IPS-11a (cell line): ENCODE measurements around the gene ACTMAP.
"Not testable (repeated sequence)": the region's sequence is repeated elsewhere in the genome, so short reads cannot be mapped to it uniquely, and the experiment has no call there.

Experiments used
- H3K4me3 ChIP-seq: one replicate; pipeline ENCODE4 v1.5.1; 2013; ENCODE audit warnings: low read depth, low read length, control low read depth

Gene ACTMAP

DNA sequence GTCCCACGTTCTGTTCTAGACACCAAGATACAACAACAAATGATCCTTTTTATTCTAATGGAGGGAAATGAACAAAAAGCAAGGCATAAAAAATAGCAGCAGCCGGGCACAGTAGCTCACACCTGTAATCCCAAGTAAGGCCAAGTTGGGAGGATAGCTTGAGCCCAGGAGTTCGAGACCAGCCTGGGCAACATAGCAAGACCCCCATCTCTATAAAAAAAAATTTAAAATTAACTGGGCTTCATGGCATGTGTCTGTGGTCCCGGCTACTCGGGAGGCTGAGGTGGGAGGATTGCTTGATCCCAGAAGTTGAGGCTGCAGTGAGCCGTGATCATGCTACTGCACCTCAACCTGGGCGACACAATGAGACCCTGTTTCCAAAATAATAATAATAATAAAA, 26.1 kb upstream of the ACTMAP start:
- no peak overlapping the region for H3K4me3 ChIP-seq

- H3K4me3 ChIP-seq: no peak overlapping the region
Observed at GRCh38 chr19:40775632-40776022, 25.4 kb upstream of the ACTMAP start.

GRCh38 chr19:40774916-40775631, 24.8 kb upstream of the ACTMAP start, which contains the start of gene MIA:
Gene MIA (plus strand): TSS chr19:40775521. CDS start chr19:40775543, 22 bp downstream.
- H3K4me3 ChIP-seq: no peak within 1 kb of the TSS

DNA sequence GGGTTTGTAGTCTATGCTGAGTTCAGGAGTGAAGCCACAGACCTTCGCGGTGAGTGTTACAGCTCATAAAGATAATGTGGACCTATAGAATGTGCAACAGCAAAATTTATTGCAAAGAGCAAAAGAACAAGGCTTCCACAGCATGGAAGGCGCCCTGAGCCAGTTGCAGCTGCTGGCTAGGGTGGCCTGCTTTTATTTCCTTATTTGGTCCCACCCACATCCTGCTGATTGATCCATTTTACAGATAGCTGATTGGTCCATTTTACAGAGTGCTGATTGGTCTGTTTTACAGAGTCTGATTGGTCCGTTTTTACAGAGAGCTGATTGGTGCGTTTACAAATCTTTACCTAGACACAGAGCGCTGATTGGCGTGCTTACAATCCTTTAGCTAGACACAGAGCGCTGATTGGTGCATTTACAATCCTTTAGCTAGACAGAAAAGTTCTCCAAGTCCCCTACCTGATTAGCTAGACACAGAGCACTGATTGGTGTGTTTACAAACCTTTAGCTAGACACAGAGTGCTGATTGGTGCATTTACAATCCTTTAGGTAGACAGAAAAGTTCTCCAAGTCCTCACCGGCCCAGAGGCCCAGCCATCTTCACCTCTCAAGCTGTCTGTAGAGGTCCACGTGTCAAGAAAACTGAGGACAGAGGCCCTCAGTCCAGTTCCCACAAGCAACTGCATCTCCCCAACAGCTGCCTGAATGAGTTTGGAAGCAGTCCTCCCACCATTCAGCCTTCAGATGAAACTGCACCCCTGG, 21.0 kb upstream of the ACTMAP start:
- not testable (repeated sequence) for H3K4me3 ChIP-seq

DNA sequence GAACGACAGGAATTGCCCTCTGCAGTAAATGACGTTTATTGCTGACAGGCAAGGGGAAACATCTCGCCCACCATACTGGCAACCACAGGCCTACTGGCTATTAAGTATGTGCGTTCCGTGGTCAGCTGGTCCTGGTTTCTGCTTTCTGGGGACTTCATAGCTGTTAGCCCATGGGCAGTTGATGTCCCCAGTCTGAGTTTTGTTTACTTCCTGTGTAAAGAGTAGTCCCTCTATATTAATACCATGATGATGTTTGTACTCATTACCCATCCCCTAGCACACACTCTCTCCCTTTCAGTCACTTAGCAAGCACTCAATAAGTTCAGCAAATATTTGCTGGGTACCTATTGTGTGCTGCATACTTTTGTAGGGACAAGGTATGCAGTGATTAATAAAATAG, 18.6 kb upstream of the ACTMAP start:
- H3K4me3 ChIP-seq: no peak overlapping the region

DNA sequence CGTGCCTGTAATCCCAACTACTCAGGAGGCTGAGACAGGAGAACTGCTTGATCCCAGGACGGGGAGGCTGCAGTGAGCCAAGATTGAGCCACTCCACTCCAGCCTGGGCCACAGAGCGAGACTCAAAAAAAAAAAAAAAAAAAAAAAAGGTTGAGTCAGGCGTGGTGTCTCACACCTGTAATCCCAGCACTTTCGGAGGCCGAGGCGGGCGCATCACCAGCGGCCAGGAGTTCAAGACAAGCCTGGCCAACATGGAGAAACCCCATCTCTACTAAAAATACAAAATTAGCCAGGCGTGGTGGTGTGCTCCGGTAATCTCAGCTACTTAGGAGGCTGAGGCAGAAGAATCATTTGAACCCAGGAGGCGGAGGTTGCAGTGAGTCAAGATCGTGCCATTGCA, 16.1 kb upstream of the ACTMAP start:
- H3K4me3 ChIP-seq: not testable (repeated sequence)

DNA sequence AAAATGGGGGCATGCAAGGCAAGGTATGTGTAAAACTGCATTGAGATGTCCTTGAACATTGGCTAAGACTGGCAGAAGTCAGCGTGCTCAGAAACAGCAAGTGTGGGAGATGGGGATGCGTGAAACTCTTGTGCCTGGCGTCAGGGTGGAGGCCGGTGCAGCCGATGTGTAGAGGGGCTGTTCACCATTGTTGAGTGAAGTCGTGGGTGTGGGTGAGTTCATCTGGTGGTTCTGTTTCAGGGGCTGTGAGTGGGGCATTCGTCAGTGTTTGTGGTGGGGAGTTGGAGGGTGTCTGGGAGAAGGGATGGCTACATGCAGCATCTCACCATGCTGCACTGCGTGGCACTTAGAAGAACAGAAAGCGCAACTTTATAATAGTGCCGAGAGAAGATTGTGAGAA, 13.7 kb upstream of the ACTMAP start:
- no peak overlapping the region for H3K4me3 ChIP-seq

GRCh38 chr19:40763526-40763925, 13.2 kb upstream of the ACTMAP start:
- H3K4me3 ChIP-seq: no peak overlapping the region

DNA sequence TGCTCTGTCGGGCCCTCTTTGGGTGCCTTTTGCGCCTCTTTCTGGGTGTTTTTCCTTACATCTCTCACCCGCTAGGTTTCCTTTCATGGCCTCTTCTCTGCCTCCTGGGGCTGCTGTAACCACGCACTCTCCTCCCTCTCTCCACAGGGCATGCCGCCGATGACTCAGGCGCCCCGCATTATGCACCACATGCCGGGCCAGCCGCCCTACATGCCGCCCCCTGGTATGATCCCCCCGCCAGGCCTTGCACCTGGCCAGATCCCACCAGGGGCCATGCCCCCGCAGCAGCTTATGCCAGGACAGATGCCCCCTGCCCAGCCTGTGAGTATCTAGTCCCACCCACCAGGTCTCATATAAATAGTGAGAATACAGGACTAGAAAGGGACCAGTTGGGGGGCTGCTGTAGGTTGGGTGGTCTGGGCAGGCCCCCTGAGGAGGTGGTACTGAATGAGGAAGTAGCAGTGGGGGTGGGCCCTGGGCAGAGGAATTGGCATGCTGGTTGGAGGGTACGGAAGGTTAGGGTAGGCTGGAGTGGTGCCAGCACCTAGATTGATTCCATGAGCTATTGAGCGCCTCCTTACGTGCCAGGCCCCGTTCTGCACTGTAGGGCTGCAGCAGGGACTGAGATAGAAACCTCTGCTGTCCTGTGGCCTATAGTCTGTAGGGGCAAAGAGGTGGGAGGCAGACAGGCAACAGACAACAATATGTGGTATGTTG, 12.6 kb upstream of the ACTMAP start:
- no peak overlapping the region for H3K4me3 ChIP-seq

- no peak overlapping the region for H3K4me3 ChIP-seq
Observed at GRCh38 chr19:40759352-40759751, 9.1 kb upstream of the ACTMAP start.

DNA sequence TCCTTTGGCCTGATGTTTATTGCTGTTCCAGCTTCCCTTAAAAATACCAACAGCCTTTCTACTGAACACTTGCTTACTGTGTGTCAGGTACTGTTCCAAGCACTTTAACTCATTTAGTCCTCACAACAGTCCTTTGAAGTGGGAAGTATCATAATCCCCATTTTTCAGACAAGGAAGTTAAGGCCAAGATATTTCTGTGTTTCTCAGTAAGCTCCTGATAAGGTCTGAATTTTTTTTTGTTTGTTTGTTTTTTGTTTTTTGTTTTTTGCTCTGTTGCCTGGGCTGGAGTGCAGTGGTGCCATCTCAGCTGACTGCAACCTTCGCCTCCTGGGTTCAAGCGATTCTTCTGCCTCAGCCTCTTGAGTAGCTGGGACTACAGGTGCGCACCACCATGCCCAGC, 8.2 kb upstream of the ACTMAP start:
- H3K4me3 ChIP-seq: no peak overlapping the region

DNA sequence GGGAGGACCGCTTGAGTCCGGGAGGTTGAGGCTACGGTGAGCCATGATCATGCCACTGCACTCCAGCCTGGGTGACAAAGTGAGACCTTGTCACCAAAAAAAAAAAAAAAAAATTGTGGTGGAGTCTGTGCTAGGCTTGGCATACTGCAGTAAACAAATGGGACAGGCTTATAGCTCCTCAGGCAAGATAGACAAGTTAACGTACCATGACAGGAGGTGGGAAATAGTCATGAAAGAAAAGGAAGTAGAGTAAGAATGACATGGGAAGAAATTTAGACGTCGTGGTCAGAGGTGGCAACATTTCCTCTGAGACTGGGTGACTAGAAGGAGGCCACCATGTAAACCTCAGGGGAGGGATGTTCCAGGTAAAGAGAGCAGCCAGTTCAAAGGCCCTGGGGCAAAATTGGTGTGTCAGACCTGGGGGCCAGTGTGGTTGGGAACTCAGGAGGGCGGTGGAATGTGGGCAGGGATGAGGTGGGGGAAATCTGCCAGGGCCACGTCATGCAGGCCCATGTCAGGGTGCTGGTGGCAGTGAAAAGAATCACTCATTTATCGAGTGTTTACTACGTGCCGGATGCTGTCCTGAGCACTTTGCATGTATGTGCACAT, 6.3 kb upstream of the ACTMAP start:
- no peak overlapping the region for H3K4me3 ChIP-seq

- H3K4me3 ChIP-seq: no peak overlapping the region
Observed at GRCh38 chr19:40755791-40756190, 5.5 kb upstream of the ACTMAP start.

GRCh38 chr19:40755248-40755624, 5.0 kb upstream of the ACTMAP start:
- no peak overlapping the region for H3K4me3 ChIP-seq

DNA sequence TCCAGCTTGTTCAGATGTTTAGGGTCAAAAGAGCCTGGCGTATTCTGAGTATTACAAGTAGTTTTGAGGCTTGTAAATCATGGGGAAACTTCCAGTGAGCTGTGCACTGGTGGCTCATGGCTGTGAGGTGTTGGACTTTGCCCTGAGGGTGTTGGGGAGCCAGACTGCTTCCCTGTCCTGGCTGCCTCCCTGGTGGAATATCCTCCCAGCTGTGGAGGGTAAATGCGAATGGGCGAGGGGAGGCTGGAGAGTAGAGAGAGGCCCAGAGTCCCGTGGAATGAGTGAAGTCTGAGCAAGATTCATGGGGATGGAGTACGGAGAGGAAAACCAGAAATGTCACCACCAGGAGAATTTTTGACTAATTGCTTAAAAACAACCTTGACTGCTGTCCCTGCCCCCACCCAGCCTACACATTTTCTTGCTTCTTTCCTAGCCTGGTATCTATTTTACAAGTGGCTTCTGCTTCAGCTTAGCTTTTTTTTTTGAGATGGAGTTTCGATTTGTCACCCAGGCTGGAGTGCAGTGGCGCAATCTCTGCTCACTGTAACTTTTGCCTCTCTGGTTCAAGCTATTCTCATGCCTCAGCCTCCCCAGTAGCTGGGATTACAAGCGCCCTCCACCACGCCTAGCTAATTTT, 4.5 kb upstream of the ACTMAP start:
- no peak overlapping the region for H3K4me3 ChIP-seq

- peak overlapping the region; percentile 74 for H3K4me3 ChIP-seq
Observed at GRCh38 chr19:40752257-40752781, 2.0 kb upstream of the ACTMAP start.

- H3K4me3 ChIP-seq: peak within 1 kb of the TSS; percentile 74
Observed at GRCh38 chr19:40750874-40751537, 729 bp upstream of the ACTMAP start, which contains the start of gene SNRPA. Gene SNRPA (plus strand): TSS chr19:40751203. CDS start chr19:40751409, 206 bp downstream.

GRCh38 chr19:40747536-40747935, 2.7 kb downstream of the ACTMAP start:
- H3K4me3 ChIP-seq: no peak overlapping the region

GRCh38 chr19:40745402-40745780, 4.9 kb downstream of the ACTMAP start:
- H3K4me3 ChIP-seq: no peak overlapping the region
